ENCODE results near the gene C1orf210. TPM values are rescaled to one million over a fixed set of nuclear protein-coding genes. Genes with fewer than 3 reads are reported as not detected.

The C1orf210 gene
- total and polyA plus RNA-seq, 2 of the 13 experiments (the other 11 are each of a cell fraction or from before 2014, with no cell fraction given) = 0.49 to 5.1 TPM

DNA sequence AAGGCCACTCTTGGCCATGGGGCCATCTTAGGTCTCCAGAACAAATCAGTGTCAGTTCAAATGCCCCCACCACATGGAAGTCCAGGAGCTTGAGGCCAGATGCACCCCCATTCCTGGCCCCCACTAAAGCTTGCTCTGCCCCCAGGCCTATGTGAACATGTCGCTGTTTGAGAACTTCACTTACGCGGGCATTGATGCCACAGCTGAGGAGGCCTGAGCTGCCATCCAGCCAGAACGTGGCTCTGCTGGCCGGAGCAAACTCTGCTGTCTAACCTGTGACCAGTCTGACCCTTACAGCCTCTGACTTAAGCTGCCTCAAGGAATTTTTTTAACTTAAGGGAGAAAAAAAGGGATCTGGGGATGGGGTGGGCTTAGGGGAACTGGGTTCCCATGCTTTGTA is 37.1 kb upstream of the C1orf210 start:
- H3K9me3 ChIP-seq (ENCODE audit: low read length) = no peaks in the 10 kb centered on the region
- H2AFZ ChIP-seq (ENCODE audit: low read length) = no peak overlapping the region
- H3K36me3 ChIP-seq (replicated peaks in 1 of 2; ENCODE audit: control insufficient read depth in 1 of 2, insufficient read depth in 2 of 2, low read length in 2 of 2) = no peaks in the 10 kb centered on the region
- no peaks in the 10 kb centered on the region for H3K79me2 ChIP-seq (ENCODE audit: insufficient read depth, low read length)
- ChIA-PET POLR2A (no interaction called here), CTCF (ENCODE audit: low intra/inter-chr PET ratio, low total read pairs) (no interaction called here)
- DNase-seq (ENCODE audit: low spot score) (no peak), FAIRE-seq (no peak), ATAC-seq (no peak)
- peaks cover 5 to 20% of the 10 kb centered on the region in 2 experiments; a peak in 4 of 5 replicates for H3K27me3 ChIP-seq (ENCODE audit: control insufficient read depth in 1 of 2, insufficient read depth in 2 of 2, low read length in 2 of 2)
- no peak for TF ChIP-seq ZNF720 (CRISPR knock-in tag; IDR thresholded peaks at IDR 0.05)
- no peak for TF ChIP-seq ATM (IDR thresholded peaks at IDR 0.05; ENCODE audit: borderline replicate concordance)
- TF ChIP-seq CENPX (CRISPR knock-in tag; IDR thresholded peaks at IDR 0.05) = no peak
- TF ChIP-seq ZNF350 (CRISPR knock-in tag; IDR thresholded peaks at IDR 0.05; ENCODE audit: borderline replicate concordance, low read depth) = no peak
- TF ChIP-seq, protein P1, sequence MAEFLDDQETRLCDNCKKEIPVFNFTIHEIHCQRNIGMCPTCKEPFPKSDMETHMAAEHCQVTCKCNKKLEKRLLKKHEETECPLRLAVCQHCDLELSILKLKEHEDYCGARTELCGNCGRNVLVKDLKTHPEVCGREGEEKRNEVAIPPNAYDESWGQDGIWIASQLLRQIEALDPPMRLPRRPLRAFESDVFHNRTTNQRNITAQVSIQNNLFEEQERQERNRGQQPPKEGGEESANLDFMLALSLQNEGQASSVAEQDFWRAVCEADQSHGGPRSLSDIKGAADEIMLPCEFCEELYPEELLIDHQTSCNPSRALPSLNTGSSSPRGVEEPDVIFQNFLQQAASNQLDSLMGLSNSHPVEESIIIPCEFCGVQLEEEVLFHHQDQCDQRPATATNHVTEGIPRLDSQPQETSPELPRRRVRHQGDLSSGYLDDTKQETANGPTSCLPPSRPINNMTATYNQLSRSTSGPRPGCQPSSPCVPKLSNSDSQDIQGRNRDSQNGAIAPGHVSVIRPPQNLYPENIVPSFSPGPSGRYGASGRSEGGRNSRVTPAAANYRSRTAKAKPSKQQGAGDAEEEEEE (CRISPR knock-in tag; IDR thresholded peaks at IDR 0.05; ENCODE audit: borderline replicate concordance) = no peak
- TF ChIP-seq MAFK (conservative IDR thresholded peaks at IDR 0.05 in 1 of 2, IDR thresholded peaks at IDR 0.05 in 1 of 2; ENCODE audit: low read length in 2 of 2) = no peak
- no peak for TF ChIP-seq ZNF251 (CRISPR knock-in tag; IDR thresholded peaks at IDR 0.05)
- TF ChIP-seq, protein P2, sequence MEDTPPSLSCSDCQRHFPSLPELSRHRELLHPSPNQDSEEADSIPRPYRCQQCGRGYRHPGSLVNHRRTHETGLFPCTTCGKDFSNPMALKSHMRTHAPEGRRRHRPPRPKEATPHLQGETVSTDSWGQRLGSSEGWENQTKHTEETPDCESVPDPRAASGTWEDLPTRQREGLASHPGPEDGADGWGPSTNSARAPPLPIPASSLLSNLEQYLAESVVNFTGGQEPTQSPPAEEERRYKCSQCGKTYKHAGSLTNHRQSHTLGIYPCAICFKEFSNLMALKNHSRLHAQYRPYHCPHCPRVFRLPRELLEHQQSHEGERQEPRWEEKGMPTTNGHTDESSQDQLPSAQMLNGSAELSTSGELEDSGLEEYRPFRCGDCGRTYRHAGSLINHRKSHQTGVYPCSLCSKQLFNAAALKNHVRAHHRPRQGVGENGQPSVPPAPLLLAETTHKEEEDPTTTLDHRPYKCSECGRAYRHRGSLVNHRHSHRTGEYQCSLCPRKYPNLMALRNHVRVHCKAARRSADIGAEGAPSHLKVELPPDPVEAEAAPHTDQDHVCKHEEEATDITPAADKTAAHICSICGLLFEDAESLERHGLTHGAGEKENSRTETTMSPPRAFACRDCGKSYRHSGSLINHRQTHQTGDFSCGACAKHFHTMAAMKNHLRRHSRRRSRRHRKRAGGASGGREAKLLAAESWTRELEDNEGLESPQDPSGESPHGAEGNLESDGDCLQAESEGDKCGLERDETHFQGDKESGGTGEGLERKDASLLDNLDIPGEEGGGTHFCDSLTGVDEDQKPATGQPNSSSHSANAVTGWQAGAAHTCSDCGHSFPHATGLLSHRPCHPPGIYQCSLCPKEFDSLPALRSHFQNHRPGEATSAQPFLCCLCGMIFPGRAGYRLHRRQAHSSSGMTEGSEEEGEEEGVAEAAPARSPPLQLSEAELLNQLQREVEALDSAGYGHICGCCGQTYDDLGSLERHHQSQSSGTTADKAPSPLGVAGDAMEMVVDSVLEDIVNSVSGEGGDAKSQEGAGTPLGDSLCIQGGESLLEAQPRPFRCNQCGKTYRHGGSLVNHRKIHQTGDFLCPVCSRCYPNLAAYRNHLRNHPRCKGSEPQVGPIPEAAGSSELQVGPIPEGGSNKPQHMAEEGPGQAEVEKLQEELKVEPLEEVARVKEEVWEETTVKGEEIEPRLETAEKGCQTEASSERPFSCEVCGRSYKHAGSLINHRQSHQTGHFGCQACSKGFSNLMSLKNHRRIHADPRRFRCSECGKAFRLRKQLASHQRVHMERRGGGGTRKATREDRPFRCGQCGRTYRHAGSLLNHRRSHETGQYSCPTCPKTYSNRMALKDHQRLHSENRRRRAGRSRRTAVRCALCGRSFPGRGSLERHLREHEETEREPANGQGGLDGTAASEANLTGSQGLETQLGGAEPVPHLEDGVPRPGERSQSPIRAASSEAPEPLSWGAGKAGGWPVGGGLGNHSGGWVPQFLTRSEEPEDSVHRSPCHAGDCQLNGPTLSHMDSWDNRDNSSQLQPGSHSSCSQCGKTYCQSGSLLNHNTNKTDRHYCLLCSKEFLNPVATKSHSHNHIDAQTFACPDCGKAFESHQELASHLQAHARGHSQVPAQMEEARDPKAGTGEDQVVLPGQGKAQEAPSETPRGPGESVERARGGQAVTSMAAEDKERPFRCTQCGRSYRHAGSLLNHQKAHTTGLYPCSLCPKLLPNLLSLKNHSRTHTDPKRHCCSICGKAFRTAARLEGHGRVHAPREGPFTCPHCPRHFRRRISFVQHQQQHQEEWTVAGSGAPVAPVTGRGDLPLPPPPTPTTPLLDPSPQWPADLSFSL (CRISPR knock-in tag; IDR thresholded peaks at IDR 0.05) = no peak
- TF ChIP-seq RARA (CRISPR knock-in tag; IDR thresholded peaks at IDR 0.05) = no peak
- no peak for TF ChIP-seq STAG1 (CRISPR knock-in tag; IDR thresholded peaks at IDR 0.05)
- TF ChIP-seq KMT2B (CRISPR knock-in tag; IDR thresholded peaks at IDR 0.05) = no peak
- no peak overlapping the region for H3K4me3 ChIP-seq (replicated peaks in 1 of 3; ENCODE audit: insufficient read depth in 1 of 3, low read depth in 2 of 3, low read length in 3 of 3)
- H3K4me2 ChIP-seq (ENCODE audit: low read depth, low read length) = no peak overlapping the region
- no peaks in the 10 kb centered on the region for H4K20me1 ChIP-seq (ENCODE audit: insufficient read depth, low read length)
- no TSS peak for BruUV-seq (replicated peaks)
- intact Hi-C loops (cut with micrococcal nuclease; ENCODE audit: unreplicated experiment) (no loop called here), in situ Hi-C loops (cut with HindIII; ENCODE audit: extremely low pct_ligation_motif_present, low pct_unique_long_range_greater_than_20kb) (no loop called here)
- 71% methylated on average over 5 of the region's 5 CpGs for WGBS (ENCODE audit: low lambda C conversion rate)
- H3K4me1 ChIP-seq (ENCODE audit: insufficient read depth, low read length) = peaks cover 8% of the 10 kb centered on the region
- H3K27ac ChIP-seq (ENCODE audit: extremely low read length, insufficient read depth, low read length) = no peak overlapping the region
- no peak overlapping the region for H3K9ac ChIP-seq (ENCODE audit: insufficient read depth, low read depth, low read length)
